HEK293T (cell line): ENCODE results near the gene DCAF15.

Experiments used
- BHLHE40 ChIP-seq: fragments of 450-650 bp; IDR thresholded peaks from 2 replicates; pipeline ENCODE4 v1.6.1; 2016; ENCODE audit warnings: mild to moderate bottlenecking, moderate library complexity, borderline replicate concordance
- ELF4 ChIP-seq: fragments of 450-650 bp; IDR thresholded peaks from 2 replicates; pipeline ENCODE4 v1.6.1; 2017; ENCODE audit warnings: antibody characterized with exemption
- FOXA1 ChIP-seq: fragments of 450-650 bp; IDR thresholded peaks from 2 replicates; pipeline ENCODE4 v1.6.1; 2016; ENCODE audit warnings: mild to moderate bottlenecking
- FOXK2 ChIP-seq: fragments of 450-650 bp; IDR thresholded peaks from 2 replicates; pipeline ENCODE4 v1.6.1; 2016; ENCODE audit warnings: mild to moderate bottlenecking
- FOXM1 ChIP-seq: fragments of 450-650 bp; IDR thresholded peaks from 2 replicates; pipeline ENCODE4 v1.6.1; 2017; ENCODE audit warnings: mild to moderate bottlenecking, borderline replicate concordance
- NFRKB ChIP-seq: fragments of 450-650 bp; IDR thresholded peaks from 2 replicates; pipeline ENCODE4 v1.6.1; 2016; ENCODE audit warnings: mild to moderate bottlenecking, moderate library complexity
- SP1 ChIP-seq: fragments of 450-650 bp; IDR thresholded peaks from 2 replicates; pipeline ENCODE4 v1.6.1; 2017
- SUZ12 ChIP-seq: fragments of 450-650 bp; IDR thresholded peaks from 2 replicates; pipeline ENCODE4 v1.6.1; 2016; ENCODE audit warnings: mild to moderate bottlenecking
- TARDBP ChIP-seq: fragments of 450-650 bp; IDR thresholded peaks from 2 replicates; pipeline ENCODE4 v1.6.1; 2016

DNA sequence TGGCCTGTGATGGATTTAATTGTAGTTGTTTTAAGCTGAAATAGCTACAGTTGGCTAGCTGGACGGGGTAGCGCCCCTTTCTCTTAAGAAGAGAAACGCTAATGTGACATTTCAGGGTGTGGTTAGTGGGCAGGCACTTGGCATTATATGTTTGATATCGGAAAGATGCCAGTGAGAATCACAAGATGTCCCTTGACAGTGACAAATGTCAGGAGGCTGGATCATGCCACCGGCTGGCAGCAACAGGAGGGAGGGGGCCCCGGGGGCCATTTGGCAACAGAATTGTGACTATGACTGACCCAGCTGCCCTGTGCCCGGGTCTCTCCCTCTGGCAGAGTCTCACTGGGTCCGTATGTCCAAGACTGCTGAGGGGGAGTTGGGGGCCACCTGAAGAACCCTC, 4.7 kb downstream of the DCAF15 start:
- TF ChIP-seq ELF4 (no peak), FOXM1 (no peak), TARDBP (no peak), FOXK2 (no peak), SP1 (no peak), BHLHE40 (no peak), NFRKB (no peak), SUZ12 (no peak), FOXA1 (no peak)
